ENCODE measurements around the gene AHI1.

Gene AHI1

DNA sequence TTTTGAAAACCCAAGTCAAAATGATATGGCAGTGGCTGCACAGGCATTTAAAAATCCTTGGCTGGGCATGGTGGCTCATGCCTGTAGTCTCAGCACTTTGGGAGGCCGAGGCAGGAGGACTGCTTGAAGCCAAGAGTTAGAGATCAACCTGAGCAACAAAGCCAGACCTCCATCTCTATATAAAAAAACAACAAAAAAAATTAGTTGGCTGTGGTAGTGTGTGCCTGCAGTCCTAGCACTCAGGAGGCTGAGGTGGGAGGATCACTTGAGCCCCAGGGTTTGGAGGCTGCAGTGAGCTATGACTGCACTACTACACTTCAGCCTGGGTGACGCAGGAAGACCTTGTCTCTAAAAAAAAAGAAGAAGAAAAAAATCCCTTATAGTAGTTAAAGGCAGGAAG, 173.6 kb downstream of the AHI1 start:
- no peak for DNase-seq

- no peak for DNase-seq
These were observed 174.3 kb downstream of the AHI1 start for GRCh38 chr6:135323202-135323668.

DNA sequence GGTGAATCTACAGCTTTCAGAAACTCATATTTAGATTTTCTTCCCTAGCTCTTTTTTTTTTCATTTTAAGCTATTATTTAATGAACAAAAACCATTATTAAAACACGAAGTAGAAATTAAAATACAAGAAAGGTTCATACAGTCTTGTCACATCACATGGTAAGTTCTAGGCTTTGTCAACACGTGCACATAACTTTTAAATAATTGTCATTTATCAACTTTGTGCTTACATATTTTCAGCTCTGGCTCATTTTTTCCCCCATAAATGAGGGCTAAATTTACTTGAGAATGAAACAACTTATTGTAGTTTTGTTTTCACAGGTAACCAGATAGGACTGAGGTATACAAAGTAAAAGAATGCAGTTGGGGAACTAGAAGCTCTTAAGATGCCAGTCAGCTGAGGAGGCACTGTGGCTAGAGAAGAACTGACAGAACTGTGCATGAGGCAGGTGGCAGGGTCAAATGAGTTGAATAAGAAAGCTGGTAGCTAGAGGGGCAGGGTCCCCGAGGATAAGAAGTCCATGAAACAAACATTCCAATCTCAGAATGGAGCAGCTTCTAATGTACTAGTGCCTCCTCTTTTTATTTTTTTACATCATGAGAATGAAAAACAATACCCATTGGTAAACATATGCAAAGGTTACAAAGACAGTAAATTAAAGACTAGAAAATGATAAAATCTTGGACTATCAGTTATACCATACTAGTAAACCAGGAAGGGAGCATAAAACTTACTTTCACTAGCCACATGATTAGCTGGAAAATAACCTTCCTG, 174.9 kb downstream of the AHI1 start:
- no peak for DNase-seq

GRCh38 chr6:135320721-135321621, 176.6 kb downstream of the AHI1 start:
- DNase-seq, result no peak

DNA sequence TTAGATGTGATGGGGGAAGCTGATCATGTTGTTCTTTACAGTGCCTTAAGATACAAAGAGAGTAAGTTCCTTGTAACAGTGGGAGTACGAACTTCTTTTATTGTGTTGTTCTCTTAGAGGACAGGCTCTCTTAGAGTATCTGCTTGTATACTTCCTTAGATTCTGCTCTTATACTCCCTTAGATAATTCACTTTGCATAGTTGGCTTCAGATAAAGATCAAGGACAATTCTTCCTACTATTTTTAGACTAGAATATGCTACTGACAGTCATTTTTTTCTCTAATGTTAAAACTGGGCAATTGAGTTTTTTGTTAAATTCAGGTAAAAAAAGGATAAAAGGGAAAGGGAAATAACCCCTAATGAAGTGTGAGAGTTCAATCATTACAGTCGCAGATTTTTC, 177.7 kb downstream of the AHI1 start:
- DNase-seq, result no peak

DNA sequence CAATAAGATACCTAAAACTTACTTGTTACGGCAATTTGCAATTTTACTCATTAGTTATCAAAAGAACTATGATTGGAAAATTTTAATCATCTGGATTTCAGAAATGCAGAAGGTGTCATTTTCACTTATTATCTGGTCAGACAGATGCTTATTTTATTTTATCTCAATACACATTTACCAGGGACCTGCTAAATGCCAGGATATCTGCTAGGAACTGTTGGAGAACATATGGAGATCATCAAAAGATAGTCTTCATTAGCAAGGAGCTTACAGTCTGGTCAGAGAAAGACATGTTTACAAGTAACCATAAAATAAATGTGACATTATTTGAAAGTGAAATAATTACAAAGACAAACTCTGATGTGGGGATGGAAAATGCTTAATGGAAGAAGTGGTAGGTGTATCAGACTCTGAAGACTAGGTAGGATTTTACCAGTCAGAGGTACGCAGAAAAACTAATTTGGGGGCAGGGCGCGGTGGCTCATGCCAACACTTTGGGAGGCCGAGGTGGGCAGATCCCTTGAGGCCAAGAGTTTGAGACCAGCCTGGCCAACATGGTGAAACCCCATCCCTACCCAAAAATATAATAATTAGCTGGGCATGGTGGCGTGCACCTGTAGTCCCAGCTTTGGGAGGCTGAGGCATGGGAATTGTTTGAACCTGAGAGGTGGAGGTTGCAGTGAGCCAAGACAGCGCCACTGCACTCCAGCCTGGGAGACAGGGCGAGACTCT, 178.6 kb downstream of the AHI1 start:
- DNase-seq, result no peak

DNA sequence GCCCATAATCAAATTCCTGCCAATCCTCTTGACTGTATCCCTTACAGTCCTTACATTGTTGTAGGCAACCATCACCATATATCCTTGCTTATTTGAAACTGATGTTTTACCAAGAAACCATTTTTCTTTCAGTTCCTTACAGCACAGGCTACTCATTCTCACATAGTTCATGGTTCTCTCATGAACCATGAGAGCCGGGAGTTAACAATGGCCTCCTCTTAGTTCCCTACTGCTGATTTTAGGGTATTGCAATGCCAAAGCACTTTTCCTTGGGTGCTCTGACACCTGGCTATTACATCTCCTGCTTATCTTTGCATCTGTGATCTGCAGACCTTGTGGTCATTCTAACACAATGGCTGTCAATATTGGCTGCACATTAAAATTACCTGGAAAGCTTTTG, 183.0 kb downstream of the AHI1 start:
- no peak for DNase-seq

DNA sequence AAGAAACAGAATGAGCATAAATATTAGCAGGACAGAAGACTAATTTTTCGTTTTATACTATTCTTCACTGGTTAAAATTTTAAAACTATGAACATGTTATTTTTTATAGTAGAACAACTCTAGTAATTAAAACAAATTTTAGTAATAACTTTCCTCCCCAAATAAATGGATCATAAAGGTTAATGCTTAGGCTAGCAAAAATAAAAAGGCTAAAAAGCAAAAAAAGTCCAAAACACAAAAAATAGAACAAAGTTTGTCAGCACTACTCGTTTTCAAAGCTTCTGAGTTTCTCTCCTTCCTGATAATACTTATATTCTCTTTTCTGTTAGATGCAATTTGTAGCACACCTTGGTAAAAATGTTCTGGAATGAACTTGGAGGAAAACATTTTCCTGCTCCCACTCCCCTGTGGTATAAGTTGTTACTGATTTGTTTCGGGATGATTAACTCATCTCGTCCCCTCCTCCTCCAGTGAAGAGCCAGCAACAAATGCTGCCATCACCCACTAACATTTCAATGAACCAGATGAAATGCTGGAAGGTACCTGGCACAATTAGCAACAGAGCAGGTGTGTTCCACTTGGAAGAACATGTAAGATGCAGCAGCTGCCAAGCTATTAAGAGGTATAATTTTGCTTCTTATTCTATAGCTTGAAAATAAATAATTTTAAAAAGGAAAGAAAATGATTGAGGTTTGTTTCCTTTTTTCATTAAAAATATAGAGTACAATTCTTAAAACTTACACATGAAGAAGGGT, 185.9 kb downstream of the AHI1 start:
- no peak for DNase-seq

GRCh38 chr6:135310291-135310690, 187.2 kb downstream of the AHI1 start:
- DNase-seq, result no peak

DNA sequence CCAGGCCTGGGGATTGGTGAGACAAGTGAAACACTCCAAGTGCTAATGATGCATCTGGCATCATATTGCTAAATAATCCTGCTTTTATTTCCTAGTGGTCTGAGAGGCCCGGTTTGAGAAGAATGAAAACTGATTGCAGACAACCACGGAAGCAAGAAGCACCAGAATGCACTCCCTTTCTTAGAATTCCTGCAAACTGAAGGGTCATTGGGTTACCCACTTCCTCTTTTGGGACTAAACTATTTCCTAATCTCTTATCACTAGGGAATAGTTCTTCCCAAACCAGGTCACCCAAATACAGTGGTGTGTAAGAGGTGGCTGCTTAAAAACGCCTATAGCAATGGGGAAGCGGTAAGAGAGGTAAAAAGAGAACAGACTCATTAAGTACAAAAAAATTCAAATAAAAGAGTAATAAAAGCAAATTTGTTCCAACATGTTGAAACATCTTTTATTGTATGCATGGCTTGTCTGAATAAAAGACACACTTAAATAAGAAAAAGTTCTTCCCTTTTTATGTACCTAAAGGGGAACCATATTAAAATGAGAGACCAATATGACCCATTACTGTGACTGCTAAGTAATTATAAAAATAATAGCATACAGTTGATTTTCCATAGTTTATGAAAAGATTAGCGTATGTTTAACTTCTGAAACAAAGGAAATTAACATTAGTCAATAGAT, 190.7 kb downstream of the AHI1 start:
- DNase-seq, result no peak

- DNase-seq, result no peak
These were observed 191.4 kb downstream of the AHI1 start for GRCh38 chr6:135306166-135306565.

DNA sequence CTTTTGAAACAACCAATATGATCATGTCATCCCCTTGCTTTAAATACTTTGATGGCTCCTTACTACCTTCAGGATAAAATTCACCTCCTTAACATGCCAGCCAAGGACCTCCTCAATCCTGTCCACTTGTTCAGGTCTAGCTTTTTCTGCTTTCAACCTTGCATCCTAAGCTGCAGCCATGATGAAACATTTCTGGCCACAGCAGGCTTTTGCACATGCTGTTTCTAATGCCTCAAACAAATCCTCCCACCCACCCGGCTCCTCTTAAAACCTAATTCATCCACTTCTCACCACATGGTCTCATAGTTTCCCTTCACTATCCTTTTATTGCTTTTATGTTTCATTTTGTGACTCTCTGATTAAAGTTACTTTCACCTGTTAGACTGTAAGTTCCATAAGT, 191.9 kb downstream of the AHI1 start:
- DNase-seq, result no peak

GRCh38 chr6:135304883-135305282, 192.7 kb downstream of the AHI1 start:
- no peak for DNase-seq

- DNase-seq, result no peak
These were observed 196.2 kb downstream of the AHI1 start for GRCh38 chr6:135301304-135301703.

DNA sequence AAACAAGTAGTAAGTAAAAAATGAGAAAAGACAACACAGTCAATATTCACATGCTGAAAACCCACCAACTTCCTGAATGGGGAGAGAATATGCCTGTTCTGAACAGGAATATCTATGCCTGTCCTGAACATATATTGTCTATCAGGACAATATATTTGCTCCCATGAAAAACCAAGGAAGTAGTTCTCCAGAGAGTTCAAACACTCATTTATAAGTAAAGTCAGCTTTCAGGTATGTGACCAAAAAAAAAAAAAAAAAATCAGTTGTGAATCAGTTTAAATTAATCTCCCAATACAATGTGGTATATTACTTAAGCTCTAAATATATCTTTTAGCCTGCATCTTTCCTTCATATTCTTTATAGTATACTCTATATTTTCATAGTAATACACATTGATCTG, 197.0 kb downstream of the AHI1 start:
- no peak for DNase-seq

- DNase-seq, result no peak
These were observed 198.3 kb downstream of the AHI1 start for GRCh38 chr6:135299256-135299655.

- DNase-seq, result no peak
These were observed 199.1 kb downstream of the AHI1 start for GRCh38 chr6:135298455-135298854.

GRCh38 chr6:135296715-135297114, 200.8 kb downstream of the AHI1 start:
- no peak for DNase-seq

- DNase-seq, result no peak
These were observed 202.5 kb downstream of the AHI1 start for GRCh38 chr6:135295085-135295484.

- no peak for DNase-seq
These were observed 206.1 kb downstream of the AHI1 start for GRCh38 chr6:135291288-135292076.

- DNase-seq, result no peak
These were observed 207.7 kb downstream of the AHI1 start for GRCh38 chr6:135289816-135290215.
